GM12874 (cell line): Measurements from ENCODE around the gene TTPAL.

ENCODE experiments used
- TF ChIP-seq, protein P1 (sequence below): IDR thresholded peaks from 2 replicates; pipeline ENCODE4 v1.5.1; 2011; ENCODE audit warnings: low read depth, mild to moderate bottlenecking, control low read depth, low read length, moderate library complexity; ENCODE audit not compliant: insufficient read depth

Gene TTPAL

DNA sequence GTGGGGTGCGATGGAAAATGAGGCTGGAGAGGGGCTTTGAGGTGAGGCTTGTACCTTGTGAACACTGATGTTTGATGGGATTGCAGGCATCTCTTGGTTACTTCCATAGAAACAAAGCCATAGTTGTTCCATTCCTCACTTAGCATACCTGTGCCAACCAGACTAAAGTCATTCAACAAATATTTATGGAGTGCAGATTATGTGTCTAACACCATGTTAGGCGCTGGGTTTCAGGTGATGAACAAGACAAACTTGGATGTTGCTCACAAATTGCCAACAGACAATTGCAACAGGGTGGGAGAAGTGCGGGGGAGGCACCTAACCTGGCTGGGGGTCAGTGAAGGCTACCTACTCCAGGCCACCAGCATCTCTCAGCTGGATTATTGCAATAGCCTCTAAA, 1.5 kb downstream of the TTPAL start:
- TF ChIP-seq, protein P1, sequence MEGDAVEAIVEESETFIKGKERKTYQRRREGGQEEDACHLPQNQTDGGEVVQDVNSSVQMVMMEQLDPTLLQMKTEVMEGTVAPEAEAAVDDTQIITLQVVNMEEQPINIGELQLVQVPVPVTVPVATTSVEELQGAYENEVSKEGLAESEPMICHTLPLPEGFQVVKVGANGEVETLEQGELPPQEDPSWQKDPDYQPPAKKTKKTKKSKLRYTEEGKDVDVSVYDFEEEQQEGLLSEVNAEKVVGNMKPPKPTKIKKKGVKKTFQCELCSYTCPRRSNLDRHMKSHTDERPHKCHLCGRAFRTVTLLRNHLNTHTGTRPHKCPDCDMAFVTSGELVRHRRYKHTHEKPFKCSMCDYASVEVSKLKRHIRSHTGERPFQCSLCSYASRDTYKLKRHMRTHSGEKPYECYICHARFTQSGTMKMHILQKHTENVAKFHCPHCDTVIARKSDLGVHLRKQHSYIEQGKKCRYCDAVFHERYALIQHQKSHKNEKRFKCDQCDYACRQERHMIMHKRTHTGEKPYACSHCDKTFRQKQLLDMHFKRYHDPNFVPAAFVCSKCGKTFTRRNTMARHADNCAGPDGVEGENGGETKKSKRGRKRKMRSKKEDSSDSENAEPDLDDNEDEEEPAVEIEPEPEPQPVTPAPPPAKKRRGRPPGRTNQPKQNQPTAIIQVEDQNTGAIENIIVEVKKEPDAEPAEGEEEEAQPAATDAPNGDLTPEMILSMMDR: no peak

DNA sequence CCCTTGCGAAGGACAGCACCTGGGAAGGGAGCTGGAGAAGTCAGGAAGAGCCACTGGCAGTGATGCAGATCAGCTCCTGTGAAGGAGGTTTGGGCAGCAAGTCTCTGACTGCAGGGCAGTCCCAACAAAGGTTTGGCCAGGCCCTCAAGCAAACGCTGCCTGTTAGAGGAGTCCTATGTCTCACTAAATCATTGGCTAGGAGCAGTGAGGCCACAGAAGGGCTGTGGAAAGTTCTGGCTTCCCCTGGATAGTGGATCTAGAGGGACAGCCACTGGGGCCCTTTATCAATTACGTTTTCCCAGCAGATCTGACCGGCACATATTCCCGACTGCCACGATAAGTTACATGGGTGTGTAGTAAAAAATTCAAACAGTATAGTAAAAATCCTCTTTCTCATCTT, 2.5 kb downstream of the TTPAL start:
- TF ChIP-seq, protein P1: no peak

DNA sequence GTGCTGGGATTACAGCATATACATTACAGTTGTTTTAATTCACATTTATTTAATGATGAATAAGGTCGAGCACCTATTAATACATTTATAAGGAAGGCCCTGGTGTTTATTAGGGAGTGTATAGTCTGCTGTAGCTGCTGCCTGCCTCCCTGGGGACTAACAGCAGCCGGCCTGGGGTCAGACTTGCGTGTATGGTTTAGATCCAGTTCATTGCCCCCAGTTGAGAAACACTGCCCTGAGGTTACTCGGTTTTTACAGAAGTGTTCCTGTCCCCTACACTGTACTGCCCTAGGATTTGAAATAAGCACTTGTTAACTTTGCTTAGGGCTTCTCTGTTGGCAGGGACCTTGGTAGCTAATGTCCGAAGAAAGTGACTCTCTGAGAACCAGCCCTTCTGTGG, 4.0 kb downstream of the TTPAL start:
- TF ChIP-seq, protein P1: no peak

DNA sequence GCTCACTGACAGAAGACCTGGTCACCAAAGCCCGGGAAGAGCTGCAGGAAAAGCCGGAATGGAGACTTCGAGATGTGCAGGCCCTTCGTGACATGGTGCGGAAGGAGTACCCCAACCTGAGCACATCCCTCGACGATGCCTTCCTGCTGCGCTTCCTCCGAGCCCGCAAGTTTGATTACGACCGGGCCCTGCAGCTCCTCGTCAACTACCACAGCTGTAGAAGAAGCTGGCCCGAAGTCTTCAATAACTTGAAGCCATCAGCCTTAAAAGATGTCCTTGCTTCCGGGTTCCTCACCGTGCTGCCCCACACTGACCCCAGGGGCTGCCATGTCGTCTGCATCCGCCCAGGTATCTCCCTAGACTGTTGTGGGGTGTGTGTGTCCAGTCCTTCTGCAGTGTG, 4.4 kb downstream of the TTPAL start:
- TF ChIP-seq, protein P1: no peak

DNA sequence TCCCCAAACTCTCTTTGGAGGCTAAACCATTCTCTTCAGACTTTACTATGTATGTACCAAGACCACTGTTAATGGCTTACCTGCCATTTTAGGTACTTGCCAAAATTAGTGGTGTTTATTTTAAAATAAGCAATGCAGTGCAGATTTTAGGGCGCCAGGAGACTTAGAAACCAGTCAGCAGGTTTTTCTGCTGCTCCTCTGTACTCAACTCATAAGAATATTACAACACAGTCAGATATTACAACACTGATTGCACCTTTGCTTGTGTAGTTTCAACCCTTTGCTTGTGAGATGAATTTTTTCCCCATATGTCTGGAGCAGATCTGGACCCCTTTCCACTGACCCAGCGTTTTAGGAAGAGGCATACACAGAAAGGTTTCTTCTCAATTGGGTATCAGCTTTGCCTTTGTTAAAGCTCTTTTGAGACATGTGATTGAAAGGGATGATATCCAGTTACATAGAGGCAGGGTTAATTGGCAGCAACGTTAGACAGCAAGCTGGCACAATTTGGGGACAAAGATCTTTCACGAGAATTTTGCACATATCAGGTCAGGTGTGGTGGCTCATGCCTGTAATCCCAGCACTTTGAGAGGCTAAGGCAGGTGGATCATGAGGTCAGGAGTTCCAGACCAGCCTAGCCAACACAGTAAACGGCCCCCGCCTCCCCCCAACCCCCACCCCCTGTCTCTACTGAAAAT, 6.2 kb downstream of the TTPAL start:
- TF ChIP-seq, protein P1: no peak

DNA sequence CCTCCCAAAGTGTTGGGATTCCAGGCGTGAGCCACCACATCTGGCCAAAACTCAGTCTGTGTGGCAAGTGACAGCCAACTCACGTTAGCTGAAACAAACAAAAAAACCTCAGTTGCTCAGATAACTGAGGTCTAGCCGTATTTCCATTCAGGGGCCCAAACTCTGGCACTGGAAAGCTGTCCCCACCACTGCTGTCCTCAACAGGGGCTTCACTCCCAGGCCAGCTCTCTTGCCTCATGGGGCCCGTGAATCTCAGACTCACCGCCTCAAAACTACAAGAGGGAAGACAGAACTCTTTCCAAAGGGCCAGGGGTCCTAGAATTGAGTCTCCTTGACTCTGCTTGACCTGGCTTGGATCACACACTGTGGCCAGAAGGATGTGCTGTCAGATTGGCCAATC, 7.4 kb downstream of the TTPAL start:
- TF ChIP-seq, protein P1: no peak

DNA sequence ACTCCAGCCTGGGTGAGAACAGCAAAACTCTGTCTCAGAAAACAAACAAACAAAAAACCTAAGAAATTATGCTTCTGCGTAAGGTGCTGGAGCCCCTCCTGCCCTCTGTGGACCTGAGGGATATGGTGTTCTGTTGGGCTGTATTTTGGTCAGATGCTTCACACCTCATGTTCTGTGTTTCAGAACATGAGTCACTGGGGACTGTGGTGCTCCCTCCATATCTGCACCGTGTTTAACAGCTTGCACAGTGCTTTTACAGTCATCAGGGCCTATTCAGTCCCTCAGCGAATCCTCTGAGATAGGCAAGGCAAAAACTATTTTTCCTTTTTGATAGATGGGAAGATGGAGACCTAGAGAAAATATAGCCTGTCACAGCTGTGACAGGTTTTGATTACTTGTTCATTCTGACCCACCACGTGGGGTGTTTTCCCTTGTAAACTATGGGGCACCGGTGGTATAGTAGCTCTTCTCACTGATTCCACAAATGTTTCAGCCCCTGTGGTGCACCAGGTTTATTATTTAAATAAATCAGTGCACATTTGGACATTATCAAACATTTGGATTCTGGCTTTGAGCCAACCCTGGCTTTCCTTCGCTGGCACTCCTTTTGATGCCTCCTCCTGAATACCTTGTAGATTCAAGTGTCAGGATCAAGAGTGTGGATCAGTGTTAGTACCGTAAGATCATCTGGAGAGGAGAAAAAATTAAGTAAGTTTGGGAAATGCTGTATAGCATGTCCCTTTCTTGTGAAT, 9.6 kb downstream of the TTPAL start:
- TF ChIP-seq, protein P1: no peak
